ENCODE data around the gene PCDHGA5.
"Not testable (repeated sequence)": the region's sequence is repeated elsewhere in the genome, so short reads cannot be mapped to it uniquely, and the experiment has no call there.

Gene PCDHGA5

GRCh38 chr5:141387557-141388311, 23.8 kb downstream of the PCDHGA5 start, which contains the start of gene PCDHGB4:
Gene PCDHGB4 (plus strand): TSS chr5:141387698. CDS start chr5:141387885, 187 bp downstream.
- DNase-seq (ENCODE audit: low spot score): peak; percentile 56

- DNase-seq (ENCODE audit: low spot score): no peak
Measured at GRCh38 chr5:141388661-141389060, 24.7 kb downstream of the PCDHGA5 start.

GRCh38 chr5:141389153-141390042, 25.4 kb downstream of the PCDHGA5 start:
- DNase-seq (ENCODE audit: low spot score): no peak

- no peak for DNase-seq (ENCODE audit: low spot score)
Measured at GRCh38 chr5:141392429-141393198, 28.7 kb downstream of the PCDHGA5 start, which contains the start of gene PCDHGA8. Gene PCDHGA8 (plus strand): TSS chr5:141392633. CDS start chr5:141392814, 181 bp downstream.

GRCh38 chr5:141393267-141393666, 29.3 kb downstream of the PCDHGA5 start:
- no peak for DNase-seq (ENCODE audit: low spot score)

- not testable (repeated sequence) for DNase-seq (ENCODE audit: low spot score)
Measured at GRCh38 chr5:141394401-141395187, 30.6 kb downstream of the PCDHGA5 start.

GRCh38 chr5:141397756-141398551, 34.0 kb downstream of the PCDHGA5 start, which contains the start of gene PCDHGB5:
Gene PCDHGB5 (plus strand): TSS chr5:141397947. CDS start chr5:141398128, 181 bp downstream.
- DNase-seq (ENCODE audit: low spot score): peak; percentile 67

- DNase-seq (ENCODE audit: low spot score): no peak
Measured at GRCh38 chr5:141398608-141399007, 34.6 kb downstream of the PCDHGA5 start.

- no peak for DNase-seq (ENCODE audit: low spot score)
Measured at GRCh38 chr5:141399555-141400258, 35.7 kb downstream of the PCDHGA5 start.

GRCh38 chr5:141402553-141403243, 38.7 kb downstream of the PCDHGA5 start, which contains the start of gene PCDHGA9:
Gene PCDHGA9 (plus strand): TSS chr5:141402778. CDS start chr5:141402953, 175 bp downstream.
- peak; percentile 37 for DNase-seq (ENCODE audit: low spot score)

- no peak for DNase-seq (ENCODE audit: low spot score)
Measured at GRCh38 chr5:141403387-141403786, 39.4 kb downstream of the PCDHGA5 start.

- peak; percentile 47 for DNase-seq (ENCODE audit: low spot score)
Measured at GRCh38 chr5:141407790-141408505, 44.0 kb downstream of the PCDHGA5 start, which contains the start of gene PCDHGB6. Gene PCDHGB6 (plus strand): TSS chr5:141408021. CDS start chr5:141408203, 182 bp downstream.

- no peak for DNase-seq (ENCODE audit: low spot score)
Measured at GRCh38 chr5:141409598-141410306, 45.8 kb downstream of the PCDHGA5 start.

GRCh38 chr5:141411575-141411974, 47.6 kb downstream of the PCDHGA5 start:
- no peak for DNase-seq (ENCODE audit: low spot score)

- DNase-seq (ENCODE audit: low spot score): peak; percentile 58
Measured at GRCh38 chr5:141412854-141413539, 49.0 kb downstream of the PCDHGA5 start, which contains the start of gene PCDHGA10. Gene PCDHGA10 (plus strand): TSS chr5:141412987. CDS start chr5:141413176, 189 bp downstream.

GRCh38 chr5:141413540-141414069, 49.6 kb downstream of the PCDHGA5 start:
- DNase-seq (ENCODE audit: low spot score): no peak

Measured in kidney tubule cell (primary cell).